LNCAP (cell line): ENCODE results near the gene MYL2.

Source experiments
- TF ChIP-seq, protein P1 (sequence below): fragments of 450-650 bp; IDR thresholded peaks from 2 replicates; pipeline ENCODE4 v1.5.1; 2017; ENCODE audit warnings: mild to moderate bottlenecking

Gene MYL2

DNA sequence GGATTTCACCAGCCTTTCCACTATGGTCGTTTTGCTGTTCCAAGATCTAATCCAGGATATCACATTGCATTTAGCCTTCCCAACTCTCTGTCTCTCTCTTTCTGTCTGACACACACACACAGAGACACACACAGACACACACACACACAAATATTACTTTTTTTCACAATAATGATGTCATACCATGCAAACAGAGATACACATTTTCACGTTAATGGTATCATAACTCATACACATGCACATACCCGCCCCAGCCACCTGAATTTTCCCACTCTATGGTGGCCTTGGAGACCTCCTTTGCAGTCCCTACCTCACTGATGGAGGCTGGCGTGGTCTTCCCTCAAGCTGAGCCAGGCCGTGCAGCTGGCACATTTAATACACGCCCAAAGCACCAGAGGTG lies 7.2 kb upstream of the MYL2 start:
- TF ChIP-seq, protein P1, sequence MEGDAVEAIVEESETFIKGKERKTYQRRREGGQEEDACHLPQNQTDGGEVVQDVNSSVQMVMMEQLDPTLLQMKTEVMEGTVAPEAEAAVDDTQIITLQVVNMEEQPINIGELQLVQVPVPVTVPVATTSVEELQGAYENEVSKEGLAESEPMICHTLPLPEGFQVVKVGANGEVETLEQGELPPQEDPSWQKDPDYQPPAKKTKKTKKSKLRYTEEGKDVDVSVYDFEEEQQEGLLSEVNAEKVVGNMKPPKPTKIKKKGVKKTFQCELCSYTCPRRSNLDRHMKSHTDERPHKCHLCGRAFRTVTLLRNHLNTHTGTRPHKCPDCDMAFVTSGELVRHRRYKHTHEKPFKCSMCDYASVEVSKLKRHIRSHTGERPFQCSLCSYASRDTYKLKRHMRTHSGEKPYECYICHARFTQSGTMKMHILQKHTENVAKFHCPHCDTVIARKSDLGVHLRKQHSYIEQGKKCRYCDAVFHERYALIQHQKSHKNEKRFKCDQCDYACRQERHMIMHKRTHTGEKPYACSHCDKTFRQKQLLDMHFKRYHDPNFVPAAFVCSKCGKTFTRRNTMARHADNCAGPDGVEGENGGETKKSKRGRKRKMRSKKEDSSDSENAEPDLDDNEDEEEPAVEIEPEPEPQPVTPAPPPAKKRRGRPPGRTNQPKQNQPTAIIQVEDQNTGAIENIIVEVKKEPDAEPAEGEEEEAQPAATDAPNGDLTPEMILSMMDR, result no peak

DNA sequence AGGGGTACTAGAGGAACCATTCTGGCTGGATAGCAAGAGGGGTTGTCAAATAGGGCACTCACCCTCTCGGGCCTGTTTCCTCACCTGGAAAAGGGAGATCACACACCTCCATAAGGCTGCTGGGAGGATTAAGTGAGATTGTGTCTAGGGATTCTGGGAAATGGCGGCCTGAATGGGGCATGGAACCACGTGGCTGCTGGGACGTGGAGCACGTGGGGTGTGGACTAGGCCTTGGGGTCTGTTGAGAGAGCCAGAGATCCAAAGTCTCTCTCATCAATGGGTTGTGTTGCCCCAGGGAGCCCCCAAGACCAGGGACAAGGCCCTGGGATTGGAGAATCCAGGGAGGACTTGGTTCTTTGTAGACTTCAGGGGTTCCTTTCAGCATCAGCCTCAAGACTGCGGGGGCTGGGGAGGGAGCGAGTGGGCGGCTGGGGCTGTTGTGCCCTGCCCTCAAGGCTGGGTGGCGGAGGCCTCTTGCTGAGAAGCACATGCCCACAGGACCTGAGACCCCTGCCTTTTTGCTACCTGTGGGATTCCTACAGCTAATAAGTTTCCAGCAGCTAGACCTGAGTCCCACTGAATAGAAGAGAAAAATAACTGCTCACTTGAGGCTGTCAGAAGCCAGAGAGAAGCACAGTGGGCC lies 3.4 kb upstream of the MYL2 start:
- TF ChIP-seq, protein P1, result no peak

DNA sequence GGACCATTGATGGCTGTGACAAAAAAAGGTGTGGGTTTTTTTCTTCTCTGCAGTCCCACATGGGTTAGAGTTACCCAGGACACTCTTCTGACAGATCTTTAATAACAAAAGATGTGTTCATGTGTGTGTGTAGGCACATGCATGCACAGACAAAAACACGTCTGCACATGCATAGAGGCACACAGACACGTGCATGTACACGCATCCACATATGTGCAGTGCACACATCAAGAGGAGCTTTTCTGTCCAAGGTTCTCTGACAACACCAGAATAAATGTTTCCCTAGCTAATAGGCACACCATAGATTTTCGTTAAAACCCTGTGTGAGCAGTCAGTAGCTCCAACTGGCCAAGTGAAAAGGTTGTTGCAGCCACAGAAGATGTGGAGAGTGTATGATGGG lies 2.8 kb upstream of the MYL2 start:
- TF ChIP-seq, protein P1, result no peak

DNA sequence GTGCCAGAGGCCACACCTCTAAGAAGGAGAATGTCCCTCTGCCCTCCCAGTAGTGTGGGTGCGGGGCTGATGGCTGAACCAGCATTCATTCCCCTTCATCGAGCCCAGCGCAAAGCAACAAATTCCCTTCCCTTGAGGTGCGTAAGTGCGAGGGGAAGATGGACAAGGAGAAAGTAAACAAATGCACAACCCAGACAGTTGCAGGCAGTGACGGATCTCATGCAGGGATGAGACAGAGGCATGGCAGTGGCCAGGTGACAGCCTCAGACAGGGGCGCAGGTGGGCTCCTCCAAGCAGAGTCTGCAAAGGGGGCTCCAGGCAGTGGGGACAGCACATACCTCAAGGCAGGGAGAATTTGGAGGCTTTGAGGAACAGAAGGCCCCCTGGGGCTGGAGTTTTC lies 2.3 kb upstream of the MYL2 start:
- TF ChIP-seq, protein P1, result no peak

DNA sequence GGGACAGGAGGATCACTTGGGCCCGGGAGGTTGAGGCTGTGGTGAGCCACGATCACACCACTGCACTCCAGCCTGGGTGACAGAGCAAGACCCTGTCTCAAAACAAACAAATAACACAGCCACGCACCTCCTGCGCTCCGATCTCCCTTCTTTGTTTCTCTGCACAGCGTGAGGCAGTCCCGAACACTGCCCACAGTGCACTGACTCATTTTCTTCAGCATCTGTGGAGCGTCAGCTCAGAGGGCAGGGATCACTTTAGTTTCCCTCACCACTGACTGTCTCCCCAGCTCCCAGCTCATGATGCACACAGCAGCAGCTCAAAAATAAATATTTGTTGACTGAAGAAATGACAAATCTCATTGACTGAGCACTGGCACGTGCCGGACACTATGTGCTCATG lies 883 bp upstream of the MYL2 start:
- TF ChIP-seq, protein P1, result no peak

DNA sequence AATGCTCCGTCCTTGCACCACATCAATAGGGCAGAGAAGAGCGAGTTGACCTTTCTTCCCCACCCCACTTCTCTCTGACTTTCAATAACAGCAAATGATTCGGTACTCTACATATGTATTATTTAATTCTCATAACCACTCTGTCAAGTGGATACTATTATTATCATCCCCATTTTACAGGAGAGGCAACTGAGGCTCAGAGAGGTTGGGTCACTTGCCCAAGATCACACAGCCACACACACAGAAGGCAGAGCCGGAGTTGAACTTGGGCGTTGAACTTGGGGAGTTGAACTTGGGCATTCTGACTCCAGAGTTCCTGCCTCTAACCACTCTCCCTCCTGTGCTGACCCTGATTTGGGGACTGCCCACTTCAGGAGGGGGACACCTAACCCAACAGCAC lies 659 bp downstream of the MYL2 start:
- TF ChIP-seq, protein P1, result no peak

DNA sequence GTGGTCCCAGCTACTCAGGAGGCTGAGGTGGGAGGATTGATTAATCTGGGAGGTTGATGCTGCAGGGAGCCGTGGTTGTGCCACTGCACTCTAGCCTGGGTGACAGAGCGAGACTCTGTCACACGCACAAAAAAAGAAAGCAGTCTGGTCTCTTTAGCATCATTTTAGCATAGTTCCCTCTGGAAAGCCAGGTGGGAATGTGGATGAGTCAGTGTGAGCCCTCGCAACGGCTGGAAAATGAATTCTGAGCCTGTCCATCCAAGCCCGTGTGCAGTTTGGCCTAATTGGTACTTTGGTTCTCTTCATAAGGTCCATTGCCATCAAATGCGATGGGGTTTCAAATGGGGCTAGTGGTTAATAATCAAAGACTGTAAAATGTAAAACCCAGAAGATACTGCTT lies 2.4 kb downstream of the MYL2 start:
- TF ChIP-seq, protein P1, result no peak

DNA sequence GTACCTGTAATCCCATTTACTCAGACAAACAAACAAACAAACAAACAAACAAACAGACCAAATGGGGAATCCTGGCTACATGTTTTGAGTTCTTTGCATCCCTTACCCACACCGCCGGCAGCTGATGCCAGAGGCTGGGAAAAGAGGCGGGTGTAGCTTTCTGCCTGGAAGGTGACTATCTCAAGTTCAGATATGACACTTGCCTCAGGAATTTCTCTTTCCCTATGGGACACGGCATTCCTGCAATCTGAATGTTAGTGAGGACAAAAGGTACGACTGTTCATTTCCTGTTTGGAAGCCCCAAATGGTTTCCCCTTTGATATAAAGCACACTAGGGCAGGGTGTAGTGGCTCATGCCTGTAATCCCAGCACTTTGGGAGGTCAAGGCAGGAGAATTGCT lies 2.9 kb downstream of the MYL2 start:
- TF ChIP-seq, protein P1, result no peak
